Left renal cortex interstitium (tissue), 4 donors: ENCODE results near the gene KRT1. TPM values are rescaled to one million over a fixed set of nuclear protein-coding genes. Genes with fewer than 3 reads are reported as not detected.

ENCODE experiments used
- DNase-seq, 4 donors: peaks; one replicate each; pipeline ENCODE4 v3.0.0-alpha.2; 2013; ENCODE audit warnings: low read depth in 4 of 4, low spot score in 2 of 4, missing footprints in 1 of 4
- polyA plus RNA-seq, 4 donors: library from polyadenylated mRNA; unstranded; fragments of 120-200 nt; gene quantifications; one replicate each; pipeline ENCODE4 v1.2.1, GENCODE V29; 2013; ENCODE audit not compliant: insufficient read length in 4 of 4

KRT1 gene
- polyA plus RNA-seq, 4 donors, result 0.21 to 0.32 (median 0.28) TPM

- DNase-seq, result no peak
These were observed 19.8 kb upstream of the KRT1 start for GRCh38 chr12:52699960-52700359.

GRCh38 chr12:52699373-52699772, 19.2 kb upstream of the KRT1 start:
- DNase-seq, result no peak

GRCh38 chr12:52698651-52699340, 18.6 kb upstream of the KRT1 start:
- no peak for DNase-seq

GRCh38 chr12:52697058-52697582, 16.9 kb upstream of the KRT1 start:
- no peak for DNase-seq

GRCh38 chr12:52696588-52696987, 16.4 kb upstream of the KRT1 start:
- DNase-seq, result no peak

- no peak for DNase-seq
These were observed 14.8 kb upstream of the KRT1 start for GRCh38 chr12:52695039-52695438.

- no peak for DNase-seq
These were observed 13.9 kb upstream of the KRT1 start for GRCh38 chr12:52694151-52694550.

GRCh38 chr12:52693261-52693660, 13.1 kb upstream of the KRT1 start:
- no peak for DNase-seq

- DNase-seq, result no peak
These were observed 12.0 kb upstream of the KRT1 start for GRCh38 chr12:52692254-52692653.

GRCh38 chr12:52691841-52692150, 11.6 kb upstream of the KRT1 start:
- no peak for DNase-seq

GRCh38 chr12:52691076-52691840, 11.1 kb upstream of the KRT1 start:
- no peak for DNase-seq

- DNase-seq, result no peak
These were observed 10.3 kb upstream of the KRT1 start for GRCh38 chr12:52690351-52691075.

- no peak for DNase-seq
These were observed 9.7 kb upstream of the KRT1 start for GRCh38 chr12:52689936-52690335.

GRCh38 chr12:52689239-52689638, 9.0 kb upstream of the KRT1 start:
- DNase-seq, result no peak

- no peak for DNase-seq
These were observed 8.3 kb upstream of the KRT1 start for GRCh38 chr12:52688481-52688880.

GRCh38 chr12:52687497-52688385, 7.5 kb upstream of the KRT1 start:
- DNase-seq, result no peak

GRCh38 chr12:52686756-52687487, 6.7 kb upstream of the KRT1 start:
- no peak for DNase-seq

- no peak for DNase-seq
These were observed 5.9 kb upstream of the KRT1 start for GRCh38 chr12:52686063-52686462.

- DNase-seq, result no peak
These were observed 5.2 kb upstream of the KRT1 start for GRCh38 chr12:52685406-52685890.

GRCh38 chr12:52684431-52684830, 4.2 kb upstream of the KRT1 start:
- DNase-seq, result no peak
